ENCODE results near the gene ITGB3BP. TPM values are rescaled to one million over a fixed set of nuclear protein-coding genes. Genes with fewer than 3 reads are reported as not detected.
A peak's percentile ranks its signal among the peaks of the same experiment; 100 is the strongest.

Gene ITGB3BP
- total RNA-seq, 1 experiment from 2014 or later: 50.2 TPM

GRCh38 chr1:63545780-63546179 lies 22.8 kb upstream of the ITGB3BP start:
- ChIA-PET RAD21 (ENCODE audit: low non-redundant PET in 1 of 2, low total read pairs in 2 of 2, uncharacterized antibody in 2 of 2, unreplicated experiment in 2 of 2) (no interaction called here), CTCF (interaction anchor here (1.0 to 1.7 kb wide), 3 partner anchors 8 to 12 kb away, joined by 3 to 5 read pairs (median 4); no protein-coding TSS in a partner anchor), POLR2A (no interaction called here)
- H2AFZ ChIP-seq (ENCODE audit: low read depth, low read length, poor library complexity, severe bottlenecking): no peak overlapping the region
- ATAC-seq (no peak), DNase-seq (ENCODE audit: low read depth, low spot score) (no peak)
- H3K27me3 ChIP-seq (ENCODE audit: insufficient read depth, low read length): no peaks in the 10 kb centered on the region
- H3K36me3 ChIP-seq (ENCODE audit: control insufficient read depth in 1 of 2, insufficient read depth in 2 of 2, low read length in 2 of 2): no peaks in the 10 kb centered on the region
- no peak overlapping the region for H3K9ac ChIP-seq (ENCODE audit: low read length)
- H3K9me3 ChIP-seq (ENCODE audit: control insufficient read depth in 1 of 2, insufficient read depth in 1 of 2, low read depth in 1 of 2, low read length in 2 of 2): no peaks in the 10 kb centered on the region
- BruUV-seq (replicated peaks): no TSS peak
- H3K4me3 ChIP-seq (replicated peaks in 1 of 2; ENCODE audit: low read depth in 1 of 2, low read length in 2 of 2): no peak overlapping the region
- TF ChIP-seq JUND (IDR thresholded peaks at IDR 0.05) (no peak), REST (IDR thresholded peaks at IDR 0.05; ENCODE audit: low read depth) (no peak), EZH2 (IDR thresholded peaks at IDR 0.05) (no peak)
- H3K27ac ChIP-seq (ENCODE audit: low read depth, low read length): no peak overlapping the region
- H4K20me1 ChIP-seq (ENCODE audit: insufficient read depth): no peaks in the 10 kb centered on the region
- H3K79me2 ChIP-seq (ENCODE audit: insufficient read depth, low read length): no peaks in the 10 kb centered on the region
- no peaks in the 10 kb centered on the region for H3K9me2 ChIP-seq (ENCODE audit: insufficient read depth)
- no peak overlapping the region for H3K4me2 ChIP-seq (ENCODE audit: low read length)
- intact Hi-C loops (cut with micrococcal nuclease): no loop called here
- no peaks in the 10 kb centered on the region for H3K4me1 ChIP-seq (ENCODE audit: control insufficient read depth in 1 of 2, insufficient read depth in 2 of 2, low read length in 2 of 2)

GRCh38 chr1:63537940-63538339 lies 14.9 kb upstream of the ITGB3BP start:
- DNase-seq (ENCODE audit: low read depth, low spot score): no peak
- H3K27ac ChIP-seq (ENCODE audit: low read depth, low read length): no peak overlapping the region
- no peaks in the 10 kb centered on the region for H3K27me3 ChIP-seq (ENCODE audit: insufficient read depth, low read length)
- H3K36me3 ChIP-seq (ENCODE audit: control insufficient read depth in 1 of 2, insufficient read depth in 2 of 2, low read length in 2 of 2): peaks cover 0 to 5% of the 10 kb centered on the region in 2 experiments; a peak in 1 of 4 replicates
- H3K4me2 ChIP-seq (ENCODE audit: low read length): no peak overlapping the region
- H3K9me3 ChIP-seq (ENCODE audit: control insufficient read depth in 1 of 2, insufficient read depth in 1 of 2, low read depth in 1 of 2, low read length in 2 of 2): no peaks in the 10 kb centered on the region
- ChIA-PET CTCF (interaction anchor here (0.6 to 2.6 kb wide), 23 partner anchors 8 to 707 kb away, joined by 3 to 10 read pairs (median 4); partner anchors contain the start of genes EFCAB7 and ITGB3BP), POLR2A (interaction anchor here (0.6 kb wide), 1 partner anchor 254 kb away, joined by 3 read pairs; no protein-coding TSS in a partner anchor), RAD21 (ENCODE audit: low non-redundant PET in 1 of 2, low total read pairs in 2 of 2, uncharacterized antibody in 2 of 2, unreplicated experiment in 2 of 2) (interaction anchor here (0.6 to 1.4 kb wide), 3 partner anchors 71 to 696 kb away, joined by 3 to 4 read pairs (median 3); no protein-coding TSS in a partner anchor)
- peak; percentile 15 to 60 (median 56); a peak in 2 of 6 replicates for TF ChIP-seq CTCF (IDR thresholded peaks at IDR 0.05 in 2 of 3, conservative IDR thresholded peaks at IDR 0.05 in 1 of 3; ENCODE audit: borderline replicate concordance in 1 of 3, insufficient read depth in 1 of 3, low read depth in 2 of 3, low read length in 2 of 3)
- TF ChIP-seq POLR2AphosphoS5 (IDR thresholded peaks at IDR 0.05; ENCODE audit: low read depth, low read length): no peak
- peak; percentile 67 for TF ChIP-seq RAD21 (IDR thresholded peaks at IDR 0.05; ENCODE audit: low read depth)
- no peak for ATAC-seq
- intact Hi-C loops (cut with micrococcal nuclease): loop anchor here (5.0 kb wide), 3 partner anchors 221 to 696 kb away; no protein-coding TSS in a partner anchor
- no TSS peak for BruUV-seq (replicated peaks)
- no peaks in the 10 kb centered on the region for H3K9me2 ChIP-seq (ENCODE audit: insufficient read depth)
- no peaks in the 10 kb centered on the region for H3K79me2 ChIP-seq (ENCODE audit: insufficient read depth, low read length)
- H3K9ac ChIP-seq (ENCODE audit: low read length): no peak overlapping the region
- no peaks in the 10 kb centered on the region for H3K4me1 ChIP-seq (ENCODE audit: control insufficient read depth in 1 of 2, insufficient read depth in 2 of 2, low read length in 2 of 2)
- H3K4me3 ChIP-seq (replicated peaks in 1 of 2; ENCODE audit: low read depth in 1 of 2, low read length in 2 of 2): no peak overlapping the region
- H4K20me1 ChIP-seq (ENCODE audit: insufficient read depth): no peaks in the 10 kb centered on the region
- no peak overlapping the region for H2AFZ ChIP-seq (ENCODE audit: low read depth, low read length, poor library complexity, severe bottlenecking)

Measured in HCT116 (cell line).